ENCODE results near the gene HOXA3. TPM values are rescaled to one million over a fixed set of nuclear protein-coding genes. Genes with fewer than 3 reads are reported as not detected.

HOXA3 gene
- total RNA-seq, 1 donor from 2014 or later = 5.5 TPM

DNA sequence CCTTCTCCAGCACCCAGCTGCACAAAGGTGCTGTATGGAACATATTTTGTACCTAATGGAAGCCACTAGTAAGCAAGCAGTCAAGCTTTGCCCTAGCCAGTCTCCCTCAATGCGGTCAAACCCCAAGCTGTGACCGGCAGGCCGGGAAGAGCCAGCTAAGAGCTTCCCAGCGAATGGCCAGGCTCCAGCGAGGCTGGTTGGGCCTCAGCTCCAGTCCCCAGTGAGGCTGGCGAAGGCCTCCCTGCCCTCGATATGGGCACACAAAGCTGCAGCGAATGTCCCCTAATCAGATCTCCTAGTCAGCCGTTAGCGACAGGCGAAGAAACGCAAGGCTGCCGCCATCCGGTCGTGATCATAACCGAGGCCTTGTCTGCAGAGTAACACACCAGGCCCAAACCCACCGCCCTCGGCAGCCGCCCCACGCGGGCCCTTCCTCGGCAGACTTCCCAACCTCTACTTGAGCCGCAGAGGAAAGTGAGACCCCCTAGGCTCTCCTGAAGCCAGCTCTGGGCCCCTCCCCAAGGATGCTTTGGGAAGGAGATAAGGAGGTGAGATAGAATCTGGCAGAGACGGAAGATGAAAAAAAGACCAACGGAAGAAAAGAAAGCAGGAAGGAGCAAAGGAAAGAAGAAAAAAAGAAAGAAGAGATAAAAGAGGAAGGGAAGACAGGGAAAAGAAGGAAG is 16.0 kb upstream of the HOXA3 start:
- no peak for DNase-seq (ENCODE audit: extremely low read depth, low read depth, low spot score)

GRCh38 chr7:27167916-27168264 is 15.5 kb upstream of the HOXA3 start:
- no peak for DNase-seq (ENCODE audit: extremely low read depth, low read depth, low spot score)

GRCh38 chr7:27166531-27167505 is 14.4 kb upstream of the HOXA3 start:
- no peak for DNase-seq (ENCODE audit: extremely low read depth, low read depth, low spot score)

DNA sequence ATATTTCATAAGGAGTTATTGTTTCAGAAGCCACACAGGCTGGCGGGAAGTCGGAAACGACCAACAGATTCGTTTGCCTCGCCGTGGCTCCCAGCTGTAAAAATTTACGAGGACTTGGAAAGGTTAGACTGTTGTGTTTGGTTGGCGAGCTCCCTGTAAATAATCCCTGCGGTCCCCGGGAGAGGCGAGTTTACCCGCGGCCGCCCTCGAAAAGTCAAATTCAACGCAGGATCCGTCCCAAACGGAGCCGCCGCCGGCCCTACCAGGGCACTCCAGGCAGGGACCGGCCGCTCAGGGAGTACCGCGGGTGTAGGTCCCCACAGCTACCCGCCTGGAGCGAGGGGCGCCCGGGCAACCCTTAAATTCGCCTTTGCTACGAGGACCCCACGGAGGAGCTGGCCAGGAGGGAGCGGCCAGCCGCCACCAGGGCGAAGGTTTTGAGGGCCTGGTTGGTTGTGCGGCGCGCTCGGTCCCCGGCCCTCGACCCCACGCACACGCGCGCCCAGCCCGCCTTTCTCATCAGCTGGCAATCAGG is 13.7 kb upstream of the HOXA3 start:
- DNase-seq (ENCODE audit: extremely low read depth, low read depth, low spot score) = no peak

DNA sequence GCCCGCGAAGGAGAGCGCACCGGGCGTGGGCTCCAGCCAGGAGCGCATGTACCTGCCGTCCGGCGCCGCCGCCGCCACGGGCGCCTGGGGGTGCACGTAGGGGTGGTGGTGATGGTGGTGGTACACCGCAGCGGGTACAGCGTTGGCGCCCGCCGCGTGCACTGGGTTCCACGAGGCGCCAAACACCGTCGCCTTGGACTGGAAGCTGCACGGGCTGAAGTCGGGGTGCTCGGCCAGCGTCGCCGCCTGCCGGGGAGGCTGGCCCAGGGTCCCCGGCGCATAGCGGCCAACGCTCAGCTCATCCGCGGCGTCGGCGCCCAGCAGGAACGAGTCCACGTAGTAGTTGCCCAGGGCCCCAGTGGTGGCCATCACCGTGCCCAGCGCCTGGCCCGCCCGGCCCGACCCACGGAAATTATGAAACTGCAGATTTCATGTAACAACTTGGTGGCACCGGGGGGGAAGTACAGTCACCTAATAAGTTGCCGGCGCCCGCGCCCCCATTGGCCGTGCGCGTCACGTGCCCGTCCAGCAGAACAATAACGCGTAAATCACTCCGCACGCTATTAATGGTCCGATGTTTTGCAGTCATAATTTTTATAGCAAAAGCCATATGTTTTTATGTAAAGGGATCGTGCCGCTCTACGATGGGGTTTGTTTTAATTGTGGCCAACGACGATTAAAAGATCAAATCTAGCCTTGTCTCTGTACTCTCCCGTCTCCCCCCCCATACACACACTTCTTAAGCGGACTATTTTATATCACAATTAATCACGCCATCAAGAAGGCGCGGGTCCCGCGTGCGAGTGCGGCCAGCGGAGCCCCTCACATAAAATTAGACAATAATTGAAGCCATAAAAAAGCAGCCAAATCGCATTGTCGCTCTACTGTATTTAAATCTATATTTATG is 13.0 kb upstream of the HOXA3 start, which contains the start of gene HOXA9:
HOXA9 (minus strand) TSS at position 449 of the 907 bp plus-strand sequence; CDS start at position 369, 80 bp downstream.
- peak; percentile 75 for DNase-seq (ENCODE audit: extremely low read depth, low read depth, low spot score)

DNA sequence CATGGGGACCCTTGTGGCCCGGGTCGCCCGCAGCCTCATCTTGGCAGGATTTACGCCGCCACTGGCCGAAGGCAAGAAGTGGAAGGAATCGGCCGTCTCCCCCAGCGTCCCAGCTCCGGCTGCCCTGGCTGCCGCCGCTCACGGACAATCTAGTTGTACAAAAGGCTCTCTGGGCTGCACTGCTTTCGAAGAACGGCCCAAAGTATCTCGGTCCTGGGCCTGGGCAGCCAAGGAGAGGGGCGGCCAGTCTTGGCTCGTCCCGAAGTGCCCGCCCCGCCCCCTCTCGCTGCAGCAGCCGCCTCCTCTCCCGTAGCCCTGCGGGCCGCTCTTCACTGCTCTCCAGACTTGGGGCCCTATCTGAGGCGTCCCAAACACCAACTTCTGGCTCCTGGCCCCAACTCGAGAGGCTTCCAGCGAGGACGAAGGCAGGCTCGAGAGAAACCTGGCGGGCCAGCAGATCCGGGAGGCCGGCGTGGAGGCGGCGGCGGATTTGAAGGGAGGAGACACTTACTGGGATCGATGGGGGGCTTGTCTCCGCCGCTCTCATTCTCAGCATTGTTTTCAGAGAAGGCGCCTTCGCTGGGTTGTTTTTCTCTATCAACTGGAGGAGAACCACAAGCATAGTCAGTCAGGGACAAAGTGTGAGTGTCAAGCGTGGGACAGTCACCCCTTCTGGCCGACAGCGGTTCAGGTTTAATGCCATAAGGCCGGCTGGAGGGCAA is 12.1 kb upstream of the HOXA3 start:
- no peak for DNase-seq (ENCODE audit: extremely low read depth, low read depth, low spot score)

DNA sequence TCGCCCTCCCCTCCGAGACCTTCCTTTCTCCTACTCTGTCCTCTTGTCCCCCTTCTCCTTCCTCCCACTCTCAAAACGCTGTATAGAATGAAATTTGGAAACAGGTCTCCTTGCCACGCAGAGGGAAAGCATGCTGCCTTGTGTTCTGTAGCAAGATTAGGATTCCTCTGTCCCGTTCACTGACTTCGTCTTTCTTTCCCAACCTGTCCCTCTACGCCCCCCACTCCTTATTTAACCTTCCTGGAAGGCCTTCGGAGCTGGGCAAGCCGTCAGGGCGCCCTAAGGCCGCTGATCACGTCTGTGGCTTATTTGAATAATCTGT is 11.6 kb upstream of the HOXA3 start:
- DNase-seq (ENCODE audit: extremely low read depth, low read depth, low spot score) = no peak

DNA sequence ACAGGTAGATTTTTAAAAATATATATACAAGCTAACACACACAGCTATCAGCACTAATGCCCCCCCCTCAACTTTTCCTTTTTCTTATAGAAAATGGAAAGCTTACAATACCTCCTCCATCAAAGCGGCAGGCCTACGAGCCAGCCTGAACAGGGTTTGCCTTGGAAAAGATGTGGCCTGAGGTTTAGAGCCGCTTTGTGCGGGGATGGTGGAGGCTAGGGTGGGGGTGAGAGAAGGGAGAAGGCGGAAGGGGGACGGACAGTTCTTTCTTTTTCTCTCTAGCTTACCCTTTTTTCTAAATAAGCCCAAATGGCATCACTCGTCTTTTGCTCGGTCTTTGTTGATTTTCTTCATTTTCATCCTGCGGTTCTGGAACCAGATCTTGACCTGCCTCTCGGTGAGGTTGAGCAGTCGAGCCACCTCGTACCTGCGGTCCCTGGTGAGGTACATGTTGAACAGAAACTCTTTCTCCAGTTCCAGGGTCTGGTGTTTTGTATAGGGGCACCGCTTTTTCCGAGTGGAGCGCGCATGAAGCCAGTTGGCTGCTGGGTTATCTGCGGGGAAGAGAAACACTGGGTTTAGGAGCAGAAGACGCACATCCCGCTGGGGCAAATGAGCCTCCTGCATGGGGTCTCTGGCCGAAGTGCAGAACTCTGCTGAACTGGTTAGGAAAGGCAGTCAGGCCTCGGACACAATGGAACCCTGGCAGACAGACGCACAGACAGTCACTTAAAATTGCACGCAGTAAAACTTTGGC is 11.1 kb upstream of the HOXA3 start:
- DNase-seq (ENCODE audit: extremely low read depth, low read depth, low spot score) = no peak

GRCh38 chr7:27162561-27163287 is 10.3 kb upstream of the HOXA3 start:
- DNase-seq (ENCODE audit: extremely low read depth, low read depth, low spot score) = no peak

GRCh38 chr7:27161721-27162560 is 9.6 kb upstream of the HOXA3 start:
- DNase-seq (ENCODE audit: extremely low read depth, low read depth, low spot score) = no peak

GRCh38 chr7:27161214-27161720 is 8.9 kb upstream of the HOXA3 start:
- DNase-seq (ENCODE audit: extremely low read depth, low read depth, low spot score) = no peak

DNA sequence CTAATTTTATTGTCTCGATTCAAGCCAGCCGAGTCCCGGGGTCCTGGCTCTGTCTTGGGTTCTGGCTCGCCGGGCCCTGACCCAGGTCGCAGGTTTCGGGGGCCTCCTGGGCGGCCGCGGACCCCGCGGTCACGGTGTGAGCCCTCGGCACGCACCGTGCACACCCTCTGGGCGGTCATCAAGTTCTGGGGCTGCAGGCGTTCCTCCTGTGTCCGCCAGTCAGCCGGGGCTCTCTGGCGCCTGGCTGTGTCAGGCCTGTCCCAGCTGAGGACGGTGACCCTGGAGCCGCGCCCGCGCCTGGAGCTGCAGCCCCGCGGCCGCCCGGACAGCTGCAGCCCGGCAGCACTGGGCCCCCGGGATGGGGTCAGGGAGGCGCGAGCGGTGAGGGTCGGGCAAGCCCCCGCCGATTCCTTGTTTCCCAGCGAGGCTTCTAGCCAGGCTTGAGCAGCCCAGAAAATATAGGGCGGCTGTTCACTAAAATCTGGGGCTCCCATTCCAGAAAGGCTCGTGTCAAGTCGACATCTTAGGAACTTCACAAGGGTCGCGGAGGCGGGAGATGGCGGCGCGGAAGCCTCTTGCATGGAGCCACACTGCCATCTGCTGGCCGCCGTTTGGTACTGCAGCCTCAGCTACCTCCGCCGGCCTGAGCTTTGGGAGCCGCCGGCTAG is 8.3 kb upstream of the HOXA3 start:
- no peak for DNase-seq (ENCODE audit: extremely low read depth, low read depth, low spot score)

DNA sequence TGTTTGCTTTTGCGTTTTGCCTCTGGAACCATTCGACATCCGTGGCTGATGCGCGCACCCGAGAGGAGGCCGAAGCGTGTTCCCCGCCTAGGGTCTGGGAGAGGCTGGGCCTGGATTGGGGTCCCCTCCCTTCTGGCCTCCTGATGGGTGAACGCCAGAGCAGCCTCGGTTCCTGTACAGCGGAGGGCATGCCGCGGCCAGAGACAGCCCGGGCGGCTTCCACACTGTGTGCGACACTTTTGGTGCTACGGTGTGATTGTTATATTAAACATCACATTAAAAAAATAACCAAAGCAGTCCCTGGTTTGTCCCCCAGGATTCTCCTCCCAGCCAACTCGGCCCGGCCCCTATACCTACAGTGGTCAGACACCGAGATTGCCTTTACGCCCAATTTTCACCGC is 7.8 kb upstream of the HOXA3 start:
- no peak for DNase-seq (ENCODE audit: extremely low read depth, low read depth, low spot score)

DNA sequence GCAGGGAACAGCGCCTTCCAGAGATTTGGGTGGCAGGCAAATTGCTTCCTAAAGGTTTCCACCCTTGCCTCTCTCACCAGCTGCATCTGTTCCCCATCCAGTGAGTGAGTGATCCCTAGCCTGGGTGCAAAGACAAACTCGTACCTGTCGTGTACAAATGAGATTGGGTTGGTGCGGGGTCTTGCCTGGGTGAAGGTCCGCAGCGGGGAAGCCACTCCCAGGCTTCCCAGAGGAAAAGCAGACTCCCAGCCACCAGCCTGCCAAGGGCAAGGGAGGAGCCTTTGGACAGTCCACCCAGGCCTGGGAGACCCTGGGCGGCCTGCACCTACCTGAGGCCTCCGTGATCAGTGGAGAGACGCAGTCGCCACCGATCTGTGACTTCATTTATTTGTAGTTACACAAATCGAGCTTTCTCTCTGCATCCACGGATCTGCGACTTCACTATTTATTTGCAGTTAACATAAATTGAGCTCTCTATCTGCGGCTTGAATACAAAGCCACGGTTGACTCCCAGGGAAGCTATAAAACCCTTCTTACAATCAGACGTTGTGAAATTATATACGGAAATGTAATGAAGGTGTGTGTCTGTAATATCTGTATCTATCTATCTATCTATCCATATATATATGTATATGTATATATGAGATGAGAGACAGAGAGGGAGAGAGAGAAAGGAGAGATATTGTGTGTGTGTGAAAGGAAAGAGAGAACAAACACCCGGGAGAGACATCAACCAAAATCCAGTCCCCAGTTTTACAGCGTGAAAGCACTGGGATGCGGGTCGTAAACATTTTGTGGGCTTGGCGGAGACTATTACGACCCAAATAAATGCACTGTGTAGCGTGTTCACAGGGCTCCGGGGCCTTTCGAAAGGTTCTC is 7.1 kb upstream of the HOXA3 start:
- no peak for DNase-seq (ENCODE audit: extremely low read depth, low read depth, low spot score)

- DNase-seq (ENCODE audit: extremely low read depth, low read depth, low spot score) = no peak
Measured at GRCh38 chr7:27158436-27159265, 6.3 kb upstream of the HOXA3 start.

Data from glomerular endothelial cell (primary cell).